ENCODE measurements around the gene ARSB.

Gene ARSB

DNA sequence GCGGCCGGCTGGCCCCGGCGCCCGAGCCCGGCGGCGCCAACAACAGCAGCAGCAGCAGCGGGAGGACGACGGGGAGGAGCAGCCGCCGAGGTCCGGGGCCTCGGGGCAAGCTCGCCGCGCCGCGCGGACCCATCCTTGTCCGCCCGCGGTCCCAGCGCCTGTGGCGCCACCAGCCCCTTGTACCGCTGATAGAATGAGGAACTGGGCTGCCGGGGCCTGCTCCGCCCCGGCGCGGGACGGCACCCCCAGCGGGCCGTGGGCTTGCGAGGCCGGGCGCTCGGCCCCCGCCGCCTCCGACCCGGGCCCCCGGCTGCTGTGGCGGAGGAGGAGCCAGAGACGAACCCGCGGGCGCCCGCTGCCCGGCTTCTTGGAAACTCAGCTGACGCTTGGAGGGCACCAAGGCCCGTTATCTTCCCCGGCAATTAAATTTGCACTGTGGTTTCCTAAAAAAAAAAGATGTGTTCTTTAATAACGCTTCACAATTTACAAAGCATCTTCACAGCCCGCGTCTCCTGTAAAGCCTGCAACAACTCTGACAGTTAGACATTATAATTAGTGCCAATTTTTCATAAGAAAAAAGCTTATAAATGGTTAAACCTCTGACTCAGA lies at the start of gene ARSB:
Gene ARSB, minus strand, starts transcription at position 195 of the 609 bp plus-strand sequence. Its CDS starts 62 bp downstream, at position 133.
- no peak for DNase-seq (ENCODE audit: low spot score)

DNA sequence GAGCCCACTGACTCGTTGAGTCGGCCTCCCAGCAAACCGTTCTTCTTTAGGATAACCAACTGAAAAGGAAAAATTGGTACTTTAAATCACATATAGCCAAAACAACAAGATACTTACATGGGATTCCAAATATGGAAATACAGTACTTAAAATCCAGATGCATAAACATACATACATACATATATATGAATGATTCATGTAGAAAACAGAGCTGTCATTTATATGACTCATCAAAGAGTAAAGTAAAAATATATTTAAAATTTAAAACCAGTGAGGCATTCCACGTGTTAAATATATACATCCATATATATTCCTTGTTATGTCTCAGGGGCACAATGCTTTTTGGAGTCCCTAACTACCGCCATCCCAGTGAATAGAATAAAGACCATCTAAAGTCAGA lies 47.7 kb upstream of the ARSB start:
- no peak for DNase-seq (ENCODE audit: low spot score)

DNA sequence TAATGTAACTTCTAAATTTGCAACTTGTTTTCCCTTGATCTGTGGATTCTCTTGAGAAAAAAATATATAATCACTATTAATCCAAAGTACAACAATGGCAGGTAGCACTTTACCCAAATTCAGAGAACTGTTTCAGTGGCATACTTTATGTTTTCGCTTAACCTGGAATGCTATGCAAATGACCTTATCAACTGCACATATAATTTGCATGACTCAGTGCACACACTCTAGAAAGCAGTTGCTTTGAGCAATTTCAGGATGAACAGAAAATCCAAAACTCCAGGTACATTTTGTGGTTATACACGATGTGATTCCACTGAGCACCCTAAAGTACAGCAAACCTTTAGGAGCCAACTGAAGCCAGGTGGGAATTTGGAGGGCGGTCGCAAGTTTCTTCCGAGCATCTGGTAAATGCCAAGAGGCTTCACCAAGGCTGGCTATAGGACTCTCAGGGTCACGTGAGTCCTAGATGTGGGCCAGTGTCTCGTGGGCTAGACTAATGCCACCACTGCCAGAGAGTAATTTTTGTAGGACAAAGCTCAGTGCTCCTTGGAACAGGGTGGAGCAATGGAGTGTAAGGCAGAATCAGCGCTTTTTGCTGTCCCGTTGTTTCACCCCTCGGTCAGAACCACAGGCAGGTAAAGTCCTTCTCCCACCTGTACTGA lies 47.1 kb upstream of the ARSB start:
- DNase-seq (ENCODE audit: low spot score): no peak

DNA sequence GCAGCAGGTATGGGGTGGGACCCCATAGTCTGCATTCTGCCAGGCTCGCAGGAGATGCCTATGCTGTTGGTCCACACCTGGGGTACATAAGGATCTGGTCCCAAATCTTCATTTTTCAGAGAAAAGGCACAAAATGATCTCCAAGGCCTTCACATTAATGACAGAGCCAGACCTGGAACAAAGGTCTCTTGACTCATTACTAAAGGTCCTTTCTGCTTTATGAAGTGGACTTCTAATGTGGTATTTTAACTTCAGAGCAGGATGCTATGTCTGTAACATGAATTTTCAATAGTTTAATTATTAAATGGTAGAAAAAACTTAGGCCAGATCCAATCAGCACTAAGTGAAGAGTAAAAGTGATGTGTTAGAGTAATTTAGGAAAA lies 46.4 kb upstream of the ARSB start:
- DNase-seq (ENCODE audit: low spot score): no peak

DNA sequence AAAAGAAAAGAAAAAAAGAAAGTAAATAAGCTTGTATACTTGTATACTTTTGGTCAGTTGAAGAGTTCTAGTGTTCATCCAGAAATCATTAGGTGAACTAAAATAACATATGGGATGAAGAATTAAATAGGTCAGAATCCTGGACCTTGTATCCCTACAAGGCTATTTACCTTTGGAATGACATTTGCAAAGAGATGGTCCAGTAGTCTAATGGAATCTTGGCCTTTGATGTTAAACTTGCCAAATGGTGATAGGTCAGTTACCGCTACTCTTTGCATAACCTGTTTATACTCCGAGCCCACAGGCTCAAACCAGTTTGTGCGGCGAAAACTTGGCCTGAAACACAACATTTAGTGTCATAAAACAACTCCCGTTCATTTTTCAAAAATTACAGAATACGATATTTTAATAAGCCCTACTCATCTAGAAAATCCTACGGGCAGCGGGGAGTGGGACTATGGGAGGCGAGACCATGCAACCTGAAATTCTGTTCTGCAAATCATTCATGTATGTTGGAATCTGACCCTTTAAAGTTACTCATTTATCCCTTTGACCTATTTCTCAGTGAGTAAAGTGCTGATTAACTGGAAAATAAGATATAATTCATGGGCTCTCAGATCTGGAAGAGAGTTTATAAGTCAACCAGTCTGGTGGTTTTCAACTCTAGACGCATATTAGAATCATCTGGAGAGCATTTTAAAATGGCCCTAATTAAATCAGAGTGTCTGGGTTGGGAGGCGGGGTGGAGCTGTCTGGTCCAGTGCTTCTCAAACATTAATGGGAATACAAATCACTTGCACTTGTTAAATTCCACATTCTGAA lies 45.8 kb upstream of the ARSB start:
- no peak for DNase-seq (ENCODE audit: low spot score)

DNA sequence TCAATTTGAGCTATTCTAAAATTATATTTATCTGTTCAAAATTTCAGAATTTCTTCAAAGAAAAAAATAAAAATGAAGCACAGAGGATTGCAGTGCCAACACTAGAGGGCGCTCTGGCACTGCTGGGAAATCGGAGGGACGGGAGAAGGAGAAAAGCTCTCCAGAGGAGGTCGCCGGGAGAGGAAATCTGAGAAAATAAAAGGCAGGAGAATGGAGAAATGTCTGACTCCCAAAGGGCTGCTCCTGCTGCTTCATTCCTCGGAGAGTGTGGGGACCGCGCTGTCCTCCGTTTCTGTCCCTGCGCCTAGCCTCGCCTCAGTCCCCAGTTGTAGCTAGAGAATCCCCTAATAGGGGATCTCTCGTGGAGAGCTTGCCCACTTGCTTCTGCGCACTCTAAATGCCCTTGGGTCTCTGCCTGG lies 40.0 kb upstream of the ARSB start:
- DNase-seq (ENCODE audit: low spot score): peak; percentile 74

DNA sequence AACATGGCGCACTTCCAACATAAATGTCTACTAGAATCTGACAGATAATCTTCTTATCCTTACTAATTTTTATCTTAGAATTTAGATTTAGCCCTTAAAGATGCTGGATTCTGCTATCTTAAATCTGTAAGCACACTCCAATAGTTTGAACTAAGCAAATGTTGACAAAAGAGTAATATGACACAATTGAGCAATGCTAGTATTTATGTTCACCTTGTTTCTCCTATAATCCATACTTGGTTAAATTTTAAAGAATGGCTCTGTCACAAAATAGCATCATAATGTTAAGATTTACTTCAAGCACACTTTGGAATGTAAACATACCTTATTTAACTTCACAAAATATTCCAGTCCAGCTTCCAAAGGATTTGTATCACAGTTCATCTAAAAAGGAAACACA lies 38.8 kb upstream of the ARSB start:
- DNase-seq (ENCODE audit: low spot score): no peak

DNA sequence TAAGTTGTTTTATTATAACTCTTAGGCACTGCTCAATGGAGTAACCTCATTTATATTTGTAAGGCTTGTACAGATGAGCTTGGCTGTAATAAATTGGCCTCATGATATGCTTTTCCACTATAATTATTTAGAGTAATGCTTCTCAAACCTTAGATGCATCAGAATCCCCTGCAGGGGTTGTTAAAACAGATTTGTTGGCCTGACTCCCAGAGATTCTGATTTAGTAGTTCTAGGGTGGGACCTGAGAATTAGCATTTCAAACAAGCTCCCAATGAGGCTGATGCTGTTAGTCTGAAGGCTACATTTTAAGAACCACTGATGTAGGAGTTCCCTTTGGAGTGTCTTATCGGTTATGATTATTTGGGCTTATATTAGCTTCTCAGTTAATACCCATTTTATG lies 38.2 kb upstream of the ARSB start:
- no peak for DNase-seq (ENCODE audit: low spot score)

DNA sequence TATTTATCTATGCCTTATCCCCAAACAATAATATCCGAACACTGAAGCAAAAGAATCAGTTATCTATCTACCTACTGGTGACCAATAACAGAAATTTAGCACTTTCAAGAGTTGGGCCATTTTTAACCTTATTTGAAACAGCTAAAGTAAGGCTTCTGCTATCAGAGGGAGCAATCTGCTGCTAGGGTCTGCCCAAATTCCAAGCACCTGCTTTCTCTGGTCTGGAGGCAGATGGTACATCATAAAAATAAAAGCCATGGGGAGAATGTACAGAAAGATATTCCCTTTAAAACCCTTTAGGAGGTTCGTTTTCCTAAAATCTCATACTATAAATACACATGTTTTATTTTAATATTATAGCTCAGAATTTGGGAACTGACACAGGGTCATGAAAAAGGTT lies 37.7 kb upstream of the ARSB start:
- DNase-seq (ENCODE audit: low spot score): no peak

DNA sequence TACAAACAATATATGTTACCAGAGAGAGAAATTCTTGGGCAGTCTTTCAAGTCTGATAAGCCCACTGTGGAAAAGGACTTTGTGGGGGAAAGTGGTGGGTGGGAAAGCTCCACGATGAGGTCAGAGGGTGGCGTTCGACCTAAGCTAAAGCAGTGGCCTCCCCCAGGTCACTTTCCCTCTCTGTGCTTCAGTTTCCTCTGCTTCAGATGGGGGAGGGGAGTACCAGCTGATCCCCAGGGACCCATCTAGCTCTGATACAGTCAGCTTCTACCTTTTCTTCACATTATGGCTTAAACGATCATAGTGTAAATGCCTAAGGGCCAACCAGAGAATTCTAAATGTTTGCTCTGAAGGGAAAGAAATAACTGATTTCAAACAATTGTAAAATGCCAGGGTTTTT lies 36.6 kb upstream of the ARSB start:
- DNase-seq (ENCODE audit: low spot score): no peak

DNA sequence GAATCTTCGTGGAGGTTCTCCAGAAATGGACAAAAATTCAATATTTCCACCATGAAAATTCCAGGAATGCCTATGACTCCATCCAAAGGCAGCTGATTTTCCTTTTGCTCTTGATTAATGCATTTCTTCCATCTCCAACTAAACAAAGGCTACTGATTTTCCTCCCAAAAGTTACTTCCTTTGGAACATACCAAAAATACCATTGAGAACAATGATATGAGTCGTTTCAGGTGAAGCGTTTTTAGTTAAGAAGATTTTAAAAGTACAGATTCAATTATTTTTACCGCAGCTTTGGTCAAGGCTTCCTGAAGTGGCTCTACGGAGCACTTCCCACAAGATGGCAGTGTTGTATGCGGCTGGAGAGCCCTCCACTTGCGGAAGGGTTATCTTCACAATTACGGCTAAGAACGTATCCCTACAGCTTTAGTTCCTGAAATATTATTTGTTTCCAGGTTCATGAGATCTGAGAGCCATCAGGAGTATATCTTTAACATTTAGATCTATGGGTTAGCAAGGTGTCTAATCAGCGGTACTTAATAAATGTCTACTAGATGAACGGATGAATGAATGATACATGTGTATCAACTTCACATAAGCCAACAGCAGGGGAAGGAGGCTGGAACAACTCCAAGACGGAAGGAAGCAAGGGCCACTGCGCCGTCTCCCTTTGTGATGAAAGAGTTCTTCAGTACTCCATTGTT lies 35.9 kb upstream of the ARSB start:
- peak; percentile 69 for DNase-seq (ENCODE audit: low spot score)

DNA sequence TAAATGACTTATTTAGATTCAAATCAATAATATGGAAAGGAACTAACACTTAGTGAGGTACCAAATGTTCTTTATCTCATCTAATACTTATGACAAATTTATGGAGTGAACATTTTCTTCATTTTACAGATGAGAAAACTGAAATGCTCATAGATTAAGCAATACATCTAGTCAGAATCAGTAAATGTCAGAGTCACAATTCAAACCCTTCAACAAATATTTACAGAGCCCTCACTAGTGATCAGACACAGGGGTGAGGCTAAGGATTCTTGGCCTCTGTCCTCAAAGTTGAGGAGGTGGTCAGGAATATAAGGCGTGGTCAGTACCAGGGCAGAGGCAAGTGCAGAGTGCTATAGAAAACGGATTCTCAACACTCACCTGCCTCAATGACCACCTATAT lies 29.5 kb upstream of the ARSB start:
- DNase-seq (ENCODE audit: low spot score): no peak

DNA sequence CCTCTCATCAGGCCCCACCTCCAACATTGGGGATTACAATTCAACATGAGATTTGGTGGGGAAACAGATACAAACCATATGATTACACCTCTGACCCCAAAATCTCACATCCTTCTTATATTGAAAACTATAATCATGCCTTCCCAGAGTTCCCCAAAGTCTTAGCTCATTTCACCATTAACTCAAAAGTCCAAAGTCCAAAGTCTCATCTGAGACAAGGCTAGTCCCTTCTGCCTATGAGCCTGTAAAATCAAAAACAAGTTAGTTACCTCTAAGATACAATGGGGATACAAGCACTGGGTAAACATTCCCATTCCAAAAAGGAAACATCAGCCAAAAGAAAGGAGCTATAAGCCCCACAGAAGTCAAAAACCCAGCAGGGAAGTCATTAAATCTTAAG lies 26.8 kb upstream of the ARSB start:
- no peak for DNase-seq (ENCODE audit: low spot score)

DNA sequence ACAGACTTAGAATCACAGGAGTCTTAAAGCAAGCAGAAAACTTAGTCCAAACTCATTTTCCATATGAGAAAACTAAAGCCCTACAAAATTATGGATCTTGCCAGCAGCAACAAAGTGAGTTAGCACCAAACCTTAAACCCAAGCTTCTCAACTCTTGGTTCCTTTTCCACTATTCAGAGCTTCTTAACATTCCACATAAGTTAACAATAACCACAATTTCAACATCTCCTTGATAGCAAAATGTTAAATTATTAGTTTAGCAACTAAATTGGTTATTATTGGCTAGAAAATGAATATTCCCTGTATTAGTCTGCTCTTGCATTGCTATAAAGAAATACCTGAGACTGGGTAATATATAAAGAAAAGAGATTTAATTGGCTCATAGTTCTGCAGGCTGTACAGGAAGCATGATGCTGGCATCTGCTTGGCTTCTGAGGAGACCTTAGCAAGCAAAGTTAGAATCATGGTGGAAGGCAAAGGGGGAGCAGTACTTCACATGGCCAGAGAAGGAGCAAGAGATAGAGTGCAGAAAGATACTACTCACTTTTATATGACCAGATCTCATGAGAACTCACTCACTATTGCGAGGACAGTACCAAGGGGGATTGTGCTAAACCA lies 26.2 kb upstream of the ARSB start:
- no peak for DNase-seq (ENCODE audit: low spot score)

DNA sequence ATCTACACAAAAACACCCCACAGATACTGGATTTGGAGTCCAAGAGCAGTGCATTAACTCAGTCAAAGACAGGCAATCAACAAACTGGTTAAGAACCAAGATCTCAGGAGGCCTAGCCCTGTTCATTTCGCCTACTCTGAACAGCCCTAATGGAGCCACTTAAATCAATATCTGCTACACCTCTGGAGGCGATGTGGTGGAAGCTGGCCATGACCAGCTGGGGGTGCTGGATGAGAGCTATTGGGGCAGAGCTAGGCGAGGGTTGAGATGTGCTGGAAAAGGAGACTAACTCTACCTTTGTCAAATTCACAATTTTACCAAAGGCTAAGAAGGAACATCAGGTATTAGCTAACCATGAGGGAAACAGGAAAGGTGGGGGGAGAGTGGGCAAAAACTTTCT lies 23.3 kb upstream of the ARSB start:
- DNase-seq (ENCODE audit: low spot score): no peak

DNA sequence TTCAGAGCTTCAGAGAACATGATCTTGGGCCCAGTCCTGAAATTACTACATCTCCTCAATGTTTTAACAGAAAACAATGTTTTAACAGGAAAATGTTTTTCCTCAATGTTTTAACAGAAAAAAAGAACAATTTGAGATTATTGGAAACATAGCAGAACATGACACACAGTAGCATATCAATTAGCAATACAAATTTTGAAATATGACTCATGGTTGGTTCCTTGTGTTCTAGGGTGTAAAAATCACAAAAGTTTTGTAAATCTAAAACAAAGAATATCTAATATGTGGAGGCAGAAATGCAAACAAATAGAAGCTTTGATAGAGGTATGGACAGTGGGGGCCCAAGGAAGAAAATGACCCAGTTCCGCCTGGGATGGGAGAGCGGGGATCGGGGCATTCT lies 22.8 kb upstream of the ARSB start:
- no peak for DNase-seq (ENCODE audit: low spot score)

DNA sequence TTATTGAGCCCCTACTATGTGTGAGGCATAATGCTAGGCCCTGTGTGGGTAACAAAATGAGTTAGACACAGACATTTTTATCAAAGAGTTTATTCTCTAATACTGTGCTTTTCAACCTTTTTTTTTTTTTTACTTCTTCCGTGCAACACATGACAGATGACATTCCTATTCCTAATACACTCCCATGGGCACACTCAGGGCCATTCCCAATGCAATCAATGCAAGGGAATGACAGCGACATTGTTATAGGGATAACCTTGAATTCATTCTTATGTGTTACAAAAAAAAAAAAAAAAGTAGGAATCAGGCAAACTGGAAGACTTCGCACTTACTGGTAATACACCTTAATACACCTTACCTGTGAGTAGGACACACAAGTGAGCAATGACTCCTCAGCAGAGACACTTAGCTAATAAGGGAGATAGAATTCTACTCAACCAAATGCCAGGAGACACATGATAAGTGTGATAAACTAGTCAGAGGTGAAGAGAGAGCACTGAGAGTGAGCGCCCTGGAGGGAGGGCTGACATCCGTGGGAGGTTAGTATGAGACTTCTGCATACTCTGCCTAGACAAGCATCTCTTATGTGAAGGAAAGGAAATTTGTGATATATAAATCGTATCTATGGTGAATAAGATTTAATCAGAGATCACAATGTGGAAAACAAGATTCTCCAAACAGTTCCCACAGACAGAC lies 21.0 kb upstream of the ARSB start:
- DNase-seq (ENCODE audit: low spot score): no peak

DNA sequence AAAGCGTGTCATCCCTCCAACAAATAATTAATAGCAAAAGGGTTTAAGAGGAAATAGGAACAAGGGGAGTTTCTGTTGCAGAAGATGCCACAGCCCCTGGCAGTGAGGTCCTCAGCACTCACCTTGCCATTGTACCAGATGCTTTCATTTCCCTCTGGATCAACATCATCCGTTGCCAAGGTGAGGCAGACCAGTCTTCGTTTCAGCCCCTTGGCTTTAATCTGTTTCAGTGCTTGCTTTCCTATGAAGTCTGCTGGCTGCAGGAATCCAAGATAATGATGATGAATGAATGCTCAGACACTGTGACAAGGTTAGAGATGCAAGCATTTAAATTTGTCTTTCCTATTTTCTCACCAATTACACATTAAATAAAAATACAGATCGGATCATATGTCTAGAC lies 20.0 kb upstream of the ARSB start:
- DNase-seq (ENCODE audit: low spot score): no peak

DNA sequence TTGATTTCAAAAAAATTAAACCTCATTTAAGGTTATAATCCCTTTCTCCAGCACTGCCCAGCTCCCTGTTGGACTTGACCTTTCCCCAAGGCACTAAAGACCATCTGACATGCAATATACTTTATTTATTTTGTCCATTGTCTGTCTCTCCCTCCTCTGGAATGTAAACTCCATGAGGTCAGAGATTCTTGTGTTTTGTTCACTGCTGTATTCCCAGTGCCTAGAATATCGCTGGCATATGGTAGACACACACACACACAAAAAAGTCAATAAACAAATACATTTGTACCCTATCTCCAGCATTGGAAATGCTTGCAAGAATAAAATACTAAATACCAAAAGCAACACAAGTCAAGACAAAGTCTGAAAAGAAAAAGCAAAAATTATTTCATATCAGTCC lies 17.3 kb upstream of the ARSB start:
- DNase-seq (ENCODE audit: low spot score): no peak

DNA sequence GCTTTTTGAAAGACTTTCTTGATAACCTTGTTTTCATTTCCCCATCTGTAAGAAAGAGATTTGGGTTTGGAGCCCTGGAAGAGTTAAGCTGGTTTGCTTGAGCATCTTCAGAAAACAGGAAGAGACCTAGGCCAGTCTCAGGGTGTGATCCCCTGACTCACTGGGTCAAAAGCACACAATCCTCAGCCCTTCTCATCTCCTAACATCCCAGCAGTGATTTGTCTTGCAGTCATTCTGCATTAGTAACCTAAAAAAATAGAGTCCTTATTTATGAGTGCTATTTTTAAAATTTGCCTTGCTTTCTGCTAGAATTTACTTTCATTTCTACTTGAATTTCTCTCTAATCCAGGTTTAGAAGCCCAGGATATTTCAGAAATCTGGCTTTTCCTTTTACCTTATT lies 16.4 kb upstream of the ARSB start:
- DNase-seq (ENCODE audit: low spot score): no peak

DNA sequence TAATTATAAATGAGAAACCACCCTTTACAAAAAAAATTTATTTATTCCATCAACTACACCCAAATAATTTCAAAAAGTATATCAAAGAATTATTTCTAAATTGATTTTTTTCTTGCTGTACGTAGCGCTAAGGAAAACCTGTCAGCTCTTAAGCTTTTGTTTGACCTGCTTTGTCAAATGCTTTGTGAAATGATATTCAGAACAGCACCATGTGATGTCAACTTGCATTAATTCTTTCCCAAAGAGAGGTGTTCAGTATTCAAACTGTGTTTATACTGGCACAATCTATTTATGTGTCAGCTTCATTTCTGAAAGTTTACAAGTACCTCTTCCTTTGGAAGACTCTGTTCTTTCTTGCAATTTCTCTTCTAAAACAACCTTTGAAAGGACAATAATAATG lies 12.0 kb upstream of the ARSB start:
- DNase-seq (ENCODE audit: low spot score): no peak

DNA sequence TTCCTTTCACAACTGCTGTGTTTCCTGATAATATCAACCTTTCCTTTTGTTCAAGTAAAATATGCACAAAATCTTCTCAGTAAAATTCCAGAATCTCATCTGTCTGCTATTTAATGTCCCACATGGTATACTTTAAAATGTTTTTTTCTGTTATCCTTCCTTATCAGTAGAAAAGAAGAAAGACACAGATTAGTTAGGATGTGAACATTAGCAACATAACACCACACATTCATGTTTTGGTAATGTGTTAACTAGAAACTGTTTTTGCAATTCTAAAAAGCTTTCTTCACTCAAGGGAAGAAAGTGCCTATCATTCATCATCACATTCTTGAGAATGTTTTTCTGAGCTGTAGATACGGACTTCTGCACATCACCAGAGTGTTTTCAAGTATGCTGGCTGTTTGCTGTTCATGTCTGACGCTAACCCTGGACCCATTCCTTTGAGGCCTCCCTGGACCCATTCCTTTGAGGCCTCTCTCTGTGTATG lies 10.5 kb upstream of the ARSB start:
- DNase-seq (ENCODE audit: low spot score): no peak
